ENCODE measurements around the gene CSMD2. TPM values are rescaled to one million over a fixed set of nuclear protein-coding genes. Genes with fewer than 3 reads are reported as not detected.

Gene CSMD2
- total and polyA plus RNA-seq, 2 of the 4 experiments (the other 2 are of a cell fraction), result under 0.01 to 0.36 TPM

DNA sequence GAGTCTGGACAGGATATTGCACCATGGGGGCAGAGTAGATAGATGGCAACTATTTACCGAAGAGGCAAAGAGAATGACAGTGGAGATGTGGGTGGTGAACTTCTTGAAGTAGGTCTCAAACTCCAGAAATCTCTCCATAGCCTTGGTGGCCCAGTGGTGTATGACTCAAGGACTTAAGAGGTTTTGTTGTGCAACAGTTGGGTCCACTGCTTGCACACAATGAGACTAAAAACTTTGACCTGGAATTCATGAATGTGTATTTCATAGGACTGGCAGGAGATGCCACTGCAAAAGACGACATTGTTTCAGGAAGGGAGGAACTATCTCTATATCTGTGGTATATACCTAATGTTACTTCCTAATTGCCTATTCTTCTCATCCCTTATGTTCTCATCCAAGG, 616.7 kb downstream of the CSMD2 start:
- H4K5ac ChIP-seq (ENCODE audit: low read depth, low read length), result no peak overlapping the region
- dilution Hi-C loops (cut with HindIII; ENCODE audit: low sequenced_read_pairs, unreplicated experiment) (no loop called here), intact Hi-C loops (cut with micrococcal nuclease) (no loop called here), in situ Hi-C loops (cut with MboI; ENCODE audit: low sequenced_read_pairs) (no loop called here)
- H2AFZ ChIP-seq (replicated peaks; ENCODE audit: low read length, poor library complexity), result no peak overlapping the region
- no peak overlapping the region for H3K4ac ChIP-seq (ENCODE audit: low read depth, low read length)
- no peaks in the 10 kb centered on the region for H4K20me1 ChIP-seq (ENCODE audit: insufficient read depth, low read length)
- no peak for DNase-seq
- TF ChIP-seq MXI1 (IDR thresholded peaks at IDR 0.05; ENCODE audit: borderline replicate concordance, low read depth, low read length), result no peak
- TF ChIP-seq CEBPB (IDR thresholded peaks at IDR 0.05; ENCODE audit: low read depth, low read length), result 0 out of 2 replicates have a peak, but pooled peaks have one; percentile 3
- H3K9me1 ChIP-seq (ENCODE audit: insufficient read depth, low read length), result no peaks in the 10 kb centered on the region
- H4K8ac ChIP-seq (ENCODE audit: low read depth in 2 of 2, low read length in 2 of 2), result no peak overlapping the region
- no peaks in the 10 kb centered on the region for H3K4me1 ChIP-seq (ENCODE audit: control insufficient read depth, insufficient read depth, low read length)
- WGBS, 2 experiments (ENCODE audit: extremely low coverage in 2 of 2, insufficient read length in 1 of 2), result no CpG with 5 or more reads among the region's 2 CpGs
- CTCF ChIA-PET, result no interaction called here
- H3K18ac ChIP-seq (ENCODE audit: low read depth, low read length), result no peak overlapping the region
- H3K27ac ChIP-seq (ENCODE audit: insufficient read depth, low read length), result no peak overlapping the region
- no peak overlapping the region for H2AK9ac ChIP-seq (replicated peaks; ENCODE audit: low read depth, low read length, poor library complexity)
- no peak overlapping the region for H3K4me2 ChIP-seq (ENCODE audit: low read depth, low read length)
- no peak overlapping the region for H2BK120ac ChIP-seq (ENCODE audit: low read depth, low read length)
- no peak for ATAC-seq (ENCODE audit: low read depth)
- H3K9ac ChIP-seq (ENCODE audit: low read depth, low read length), result no peak overlapping the region
- H2BK20ac ChIP-seq (ENCODE audit: low read depth, low read length), result no peak overlapping the region
- no peak overlapping the region for H3K4me3 ChIP-seq (ENCODE audit: insufficient read depth, low read depth, low read length)
- H3K23ac ChIP-seq (ENCODE audit: low read depth, low read length), result no peak overlapping the region
- no TSS peak for BruUV-seq (replicated peaks)
- no peak overlapping the region for H2AK5ac ChIP-seq (ENCODE audit: low read depth, low read length)
- no peaks in the 10 kb centered on the region for H3K36me3 ChIP-seq (ENCODE audit: control insufficient read depth, insufficient read depth, low read length)
- no peak overlapping the region for H3K56ac ChIP-seq (ENCODE audit: extremely low read depth, insufficient read depth, low read length)
- H3K79me1 ChIP-seq (ENCODE audit: low read depth in 1 of 2, low read length in 2 of 2), result no peaks in the 10 kb centered on the region
- H3K14ac ChIP-seq (replicated peaks; ENCODE audit: low read depth, low read length), result no peak overlapping the region
- POLR2A ChIA-PET (ENCODE audit: unreplicated experiment), result no interaction called here
- H2BK15ac ChIP-seq (ENCODE audit: low read depth, low read length), result no peak overlapping the region
- no peaks in the 10 kb centered on the region for H3K27me3 ChIP-seq (ENCODE audit: control insufficient read depth, insufficient read depth, low read length)
- no peak overlapping the region for H4K91ac ChIP-seq (ENCODE audit: insufficient read depth, low read depth, low read length)
- no peak overlapping the region for H2BK5ac ChIP-seq (ENCODE audit: low read depth, low read length, poor library complexity, severe bottlenecking)
- no peaks in the 10 kb centered on the region for H3K9me3 ChIP-seq (ENCODE audit: control insufficient read depth, insufficient read depth, low read length)
